ENCODE measurements around the gene CCDC192.

CCDC192 gene

GRCh38 chr5:127830829-127831598 is 127.8 kb downstream of the CCDC192 start:
- Histone ChIP-seq H3K9me3 (ENCODE audit: control insufficient read depth, insufficient read depth, low read depth, low read length) (peaks cover under 1% of the 10 kb centered on the region; the same call in 1 of the 2 replicates), H3K9ac (ENCODE audit: low read length) (no peak overlapping the region), H3K4me1 (ENCODE audit: control insufficient read depth, insufficient read depth, low read length) (no peaks in the 10 kb centered on the region), H3K4me3 (ENCODE audit: low read depth, low read length) (no peak overlapping the region), H3K27me3 (ENCODE audit: control insufficient read depth, insufficient read depth, low read length) (no peaks in the 10 kb centered on the region), H3K27ac (ENCODE audit: low read depth, low read length) (no peak overlapping the region), H3K36me3 (ENCODE audit: control insufficient read depth, insufficient read depth, low read length) (no peaks in the 10 kb centered on the region)

DNA sequence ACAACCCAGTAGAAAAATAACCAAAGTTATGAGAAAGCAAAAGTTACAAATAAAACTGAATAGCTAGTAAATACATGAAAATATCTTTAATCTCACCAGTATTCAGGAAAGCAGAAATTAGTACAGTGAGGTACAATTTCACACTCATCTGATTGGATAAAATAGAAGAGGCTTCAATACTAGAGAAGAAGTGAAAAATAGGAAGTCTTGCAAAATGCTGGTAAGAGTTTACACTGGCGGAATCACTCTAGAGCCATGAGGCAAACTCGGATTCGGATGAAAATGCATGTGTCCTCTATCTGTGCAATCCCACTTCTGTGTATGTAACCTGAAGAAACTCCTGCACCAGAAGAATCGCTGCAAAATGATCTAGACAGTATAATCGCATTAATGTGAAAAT is 128.9 kb downstream of the CCDC192 start:
- Histone ChIP-seq H3K4me3 (ENCODE audit: low read depth, low read length) (no peak overlapping the region), H3K9me3 (ENCODE audit: control insufficient read depth, insufficient read depth, low read depth, low read length) (peaks cover 4% of the 10 kb centered on the region), H3K27me3 (ENCODE audit: control insufficient read depth, insufficient read depth, low read length) (no peaks in the 10 kb centered on the region), H3K36me3 (ENCODE audit: control insufficient read depth, insufficient read depth, low read length) (no peaks in the 10 kb centered on the region), H3K9ac (ENCODE audit: low read length) (no peak overlapping the region), H3K4me1 (ENCODE audit: control insufficient read depth, insufficient read depth, low read length) (no peaks in the 10 kb centered on the region), H3K27ac (ENCODE audit: low read depth, low read length) (no peak overlapping the region)

DNA sequence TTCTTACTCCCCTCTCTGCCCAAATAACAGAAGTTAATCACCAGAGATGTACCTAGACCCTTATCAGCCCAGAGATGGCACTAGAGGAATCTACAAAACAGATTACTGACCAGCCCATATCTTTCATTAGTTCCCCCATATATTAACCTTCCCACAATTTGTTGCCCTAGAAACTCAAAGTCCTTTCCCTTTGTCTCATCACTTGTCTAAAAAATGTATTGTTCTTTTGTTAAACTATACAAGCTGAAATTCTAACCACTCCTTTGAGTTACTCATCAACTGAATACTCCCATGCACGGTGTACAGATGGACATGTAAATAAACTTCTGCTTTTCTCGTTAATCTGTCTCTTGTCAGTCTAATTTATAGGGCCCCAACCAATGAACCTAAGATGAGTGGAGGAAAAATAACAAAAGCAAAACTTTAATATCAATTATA is 130.9 kb downstream of the CCDC192 start:
- no peak overlapping the region for H3K4me3 ChIP-seq (ENCODE audit: low read depth, low read length)
- H3K9me3 ChIP-seq (ENCODE audit: control insufficient read depth, insufficient read depth, low read depth, low read length), result peaks cover 4% of the 10 kb centered on the region
- no peak overlapping the region for H3K27ac ChIP-seq (ENCODE audit: low read depth, low read length)

DNA sequence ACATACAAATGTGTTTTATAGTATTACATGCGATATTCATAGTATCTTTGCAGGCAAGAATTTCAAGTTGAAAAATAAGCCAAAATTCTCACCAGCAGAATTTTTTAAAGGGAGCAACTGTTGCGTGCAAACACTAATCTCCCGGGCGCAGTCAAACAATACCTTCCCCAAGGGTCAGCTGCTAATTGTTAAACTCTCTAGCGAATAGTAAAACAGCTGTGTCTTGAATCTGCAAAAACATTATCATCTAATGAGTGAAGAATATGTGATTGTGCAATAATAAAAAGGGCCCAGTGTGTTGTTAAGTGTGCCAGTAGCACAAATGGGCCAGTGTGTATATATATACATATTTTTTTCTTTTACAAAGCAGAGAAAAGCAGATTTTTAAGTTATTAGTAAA is 131.4 kb downstream of the CCDC192 start:
- no peaks in the 10 kb centered on the region for H3K36me3 ChIP-seq (ENCODE audit: control insufficient read depth, insufficient read depth, low read length)
- H3K9ac ChIP-seq (ENCODE audit: low read length), result no peak overlapping the region
- no peaks in the 10 kb centered on the region; the same call in 1 of the 2 replicates for H3K4me1 ChIP-seq (ENCODE audit: control insufficient read depth, insufficient read depth, low read length)
- H3K4me3 ChIP-seq (ENCODE audit: low read depth, low read length), result no peak overlapping the region
- peaks cover 4% of the 10 kb centered on the region for H3K9me3 ChIP-seq (ENCODE audit: control insufficient read depth, insufficient read depth, low read depth, low read length)
- no peaks in the 10 kb centered on the region for H3K27me3 ChIP-seq (ENCODE audit: control insufficient read depth, insufficient read depth, low read length)
- no peak overlapping the region for H3K27ac ChIP-seq (ENCODE audit: low read depth, low read length)

More for the DNA sequence above, 130.9 kb downstream of the CCDC192 start:
- Histone ChIP-seq H3K4me1 (ENCODE audit: control insufficient read depth, insufficient read depth, low read length) (no peaks in the 10 kb centered on the region; the same call in 1 of the 2 replicates), H3K36me3 (ENCODE audit: control insufficient read depth, insufficient read depth, low read length) (no peaks in the 10 kb centered on the region), H3K9ac (ENCODE audit: low read length) (no peak overlapping the region), H3K27me3 (ENCODE audit: control insufficient read depth, insufficient read depth, low read length) (no peaks in the 10 kb centered on the region)

DNA sequence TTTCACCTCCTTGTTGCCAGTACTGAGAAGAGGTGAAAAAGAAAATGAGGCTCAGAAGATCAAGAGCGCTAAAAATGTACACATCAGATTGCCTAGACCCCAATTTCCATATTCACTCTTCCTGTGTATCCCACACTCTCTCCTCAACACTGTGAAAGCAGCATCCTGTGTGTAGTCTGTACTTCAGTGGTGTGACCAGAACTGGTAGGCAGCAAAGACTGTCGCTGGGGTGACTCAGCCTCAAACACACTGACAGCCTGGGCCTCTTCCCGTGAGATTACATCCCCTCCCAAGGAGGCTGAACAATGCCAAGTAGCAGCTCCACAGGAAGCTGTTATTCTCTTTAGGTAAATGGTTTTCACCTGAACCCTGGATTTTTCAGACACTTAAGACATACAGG is 135.5 kb downstream of the CCDC192 start:
- Histone ChIP-seq H3K9ac (ENCODE audit: low read length) (no peak overlapping the region), H3K27ac (ENCODE audit: low read depth, low read length) (no peak overlapping the region), H3K4me1 (ENCODE audit: control insufficient read depth, insufficient read depth, low read length) (no peaks in the 10 kb centered on the region; the same call in 1 of the 2 replicates), H3K4me3 (ENCODE audit: low read depth, low read length) (no peak overlapping the region), H3K27me3 (ENCODE audit: control insufficient read depth, insufficient read depth, low read length) (no peaks in the 10 kb centered on the region), H3K36me3 (ENCODE audit: control insufficient read depth, insufficient read depth, low read length) (no peaks in the 10 kb centered on the region), H3K9me3 (ENCODE audit: control insufficient read depth, insufficient read depth, low read depth, low read length) (peaks cover 4% of the 10 kb centered on the region)

- H3K27me3 ChIP-seq (ENCODE audit: control insufficient read depth, insufficient read depth, low read length), result no peaks in the 10 kb centered on the region
- H3K36me3 ChIP-seq (ENCODE audit: control insufficient read depth, insufficient read depth, low read length), result no peaks in the 10 kb centered on the region
- peaks cover 4% of the 10 kb centered on the region for H3K9me3 ChIP-seq (ENCODE audit: control insufficient read depth, insufficient read depth, low read depth, low read length)
- H3K4me1 ChIP-seq (ENCODE audit: control insufficient read depth, insufficient read depth, low read length), result no peaks in the 10 kb centered on the region; the same call in 1 of the 2 replicates
- no peak overlapping the region for H3K4me3 ChIP-seq (ENCODE audit: low read depth, low read length)
- H3K9ac ChIP-seq (ENCODE audit: low read length), result no peak overlapping the region
- H3K27ac ChIP-seq (ENCODE audit: low read depth, low read length), result no peak overlapping the region
Observed at GRCh38 chr5:127839072-127839471, 135.9 kb downstream of the CCDC192 start.

- peaks cover 4% of the 10 kb centered on the region for H3K9me3 ChIP-seq (ENCODE audit: control insufficient read depth, insufficient read depth, low read depth, low read length)
- no peaks in the 10 kb centered on the region for H3K36me3 ChIP-seq (ENCODE audit: control insufficient read depth, insufficient read depth, low read length)
- H3K4me3 ChIP-seq (ENCODE audit: low read depth, low read length), result no peak overlapping the region
- no peaks in the 10 kb centered on the region; the same call in 1 of the 2 replicates for H3K4me1 ChIP-seq (ENCODE audit: control insufficient read depth, insufficient read depth, low read length)
- no peaks in the 10 kb centered on the region for H3K27me3 ChIP-seq (ENCODE audit: control insufficient read depth, insufficient read depth, low read length)
- H3K9ac ChIP-seq (ENCODE audit: low read length), result no peak overlapping the region
- H3K27ac ChIP-seq (ENCODE audit: low read depth, low read length), result no peak overlapping the region
Observed at GRCh38 chr5:127839496-127840197, 136.5 kb downstream of the CCDC192 start.

- Histone ChIP-seq H3K4me1 (ENCODE audit: control insufficient read depth, insufficient read depth, low read length) (no peaks in the 10 kb centered on the region; the same call in 1 of the 2 replicates), H3K9ac (ENCODE audit: low read length) (no peak overlapping the region), H3K36me3 (ENCODE audit: control insufficient read depth, insufficient read depth, low read length) (no peaks in the 10 kb centered on the region), H3K27ac (ENCODE audit: low read depth, low read length) (no peak overlapping the region), H3K27me3 (ENCODE audit: control insufficient read depth, insufficient read depth, low read length) (no peaks in the 10 kb centered on the region), H3K9me3 (ENCODE audit: control insufficient read depth, insufficient read depth, low read depth, low read length) (peaks cover 4% of the 10 kb centered on the region), H3K4me3 (ENCODE audit: low read depth, low read length) (no peak overlapping the region)
Observed at GRCh38 chr5:127840198-127840524, 137.0 kb downstream of the CCDC192 start.

DNA sequence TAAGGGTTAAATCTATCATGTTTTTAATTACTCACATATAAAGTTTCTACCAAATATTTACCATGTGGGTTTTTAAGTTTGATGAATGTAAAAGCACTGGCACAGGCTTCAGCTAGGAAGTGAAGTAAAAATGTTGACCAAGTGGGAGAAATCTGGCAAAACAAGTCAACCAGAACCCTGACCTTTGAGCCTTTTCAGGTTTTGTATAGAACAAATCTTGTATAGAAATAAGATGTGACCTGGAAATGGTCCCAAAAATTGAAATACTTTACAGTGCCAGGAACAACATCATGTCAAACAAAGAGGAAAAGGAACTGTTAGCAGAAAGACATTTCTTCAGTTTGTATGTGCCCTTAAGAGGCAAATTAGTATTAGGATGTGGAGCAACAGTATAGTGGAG is 137.6 kb downstream of the CCDC192 start:
- H3K27ac ChIP-seq (ENCODE audit: low read depth, low read length), result no peak overlapping the region
- H3K9ac ChIP-seq (ENCODE audit: low read length), result no peak overlapping the region
- no peaks in the 10 kb centered on the region for H3K36me3 ChIP-seq (ENCODE audit: control insufficient read depth, insufficient read depth, low read length)
- no peak overlapping the region for H3K4me3 ChIP-seq (ENCODE audit: low read depth, low read length)
- H3K27me3 ChIP-seq (ENCODE audit: control insufficient read depth, insufficient read depth, low read length), result no peaks in the 10 kb centered on the region
- H3K4me1 ChIP-seq (ENCODE audit: control insufficient read depth, insufficient read depth, low read length), result no peaks in the 10 kb centered on the region; the same call in 1 of the 2 replicates
- H3K9me3 ChIP-seq (ENCODE audit: control insufficient read depth, insufficient read depth, low read depth, low read length), result peaks cover 4% of the 10 kb centered on the region

- no peaks in the 10 kb centered on the region for H3K9me3 ChIP-seq (ENCODE audit: control insufficient read depth, insufficient read depth, low read depth, low read length)
- no peak overlapping the region for H3K9ac ChIP-seq (ENCODE audit: low read length)
- no peak overlapping the region for H3K27ac ChIP-seq (ENCODE audit: low read depth, low read length)
- H3K27me3 ChIP-seq (ENCODE audit: control insufficient read depth, insufficient read depth, low read length), result no peaks in the 10 kb centered on the region
- H3K4me3 ChIP-seq (ENCODE audit: low read depth, low read length), result no peak overlapping the region
- H3K36me3 ChIP-seq (ENCODE audit: control insufficient read depth, insufficient read depth, low read length), result no peaks in the 10 kb centered on the region
- H3K4me1 ChIP-seq (ENCODE audit: control insufficient read depth, insufficient read depth, low read length), result no peaks in the 10 kb centered on the region
Observed at GRCh38 chr5:127844581-127845021, 141.4 kb downstream of the CCDC192 start.

GRCh38 chr5:127846884-127847283 is 143.7 kb downstream of the CCDC192 start:
- Histone ChIP-seq H3K27me3 (ENCODE audit: control insufficient read depth, insufficient read depth, low read length) (no peaks in the 10 kb centered on the region), H3K4me1 (ENCODE audit: control insufficient read depth, insufficient read depth, low read length) (no peaks in the 10 kb centered on the region), H3K9me3 (ENCODE audit: control insufficient read depth, insufficient read depth, low read depth, low read length) (no peaks in the 10 kb centered on the region), H3K27ac (ENCODE audit: low read depth, low read length) (no peak overlapping the region), H3K36me3 (ENCODE audit: control insufficient read depth, insufficient read depth, low read length) (no peaks in the 10 kb centered on the region), H3K4me3 (ENCODE audit: low read depth, low read length) (no peak overlapping the region), H3K9ac (ENCODE audit: low read length) (no peak overlapping the region)

All from HUES6 (cell line).